Panc1 (cell line): Measurements from ENCODE around the gene KRT27. TPM values are rescaled to one million over a fixed set of nuclear protein-coding genes. Genes with fewer than 3 reads are reported as not detected.

Source experiments
- ATAC-seq: fragments of 200-7000 bp; cut with Tn5 transposase; 2 replicates; pipeline ENCODE4 v1.9.1; 2020; ENCODE audit warnings: mild to moderate bottlenecking, moderate library complexity
- Bru-seq: library from RNA; stranded (reverse); fragments of 400-500 nt; gene quantifications from one replicate; lab custom pipeline; 2021; lab: Mats Ljungman, UMichigan
- BruChase-seq, 2 experiments: library from RNA; stranded (reverse); fragments of 400-500 nt; gene quantifications; one replicate each; lab custom pipeline; 2021; lab: Mats Ljungman, UMichigan
- BruUV-seq: library from RNA; stranded (reverse); fragments of 400-500 nt; replicated peaks from 2 replicates; lab custom pipeline; 2021; lab: Mats Ljungman, UMichigan
- CTCF ChIA-PET: fragments of 300-600 bp; sonication (Branson Sonifier 250); formaldehyde crosslinking; loops from one replicate; lab custom pipeline; 2022; ENCODE audit warnings: antibody characterized with exemption; lab: Charles Lee
- POLR2A ChIA-PET: fragments of 300-600 bp; sonication (Branson Sonifier 250); formaldehyde crosslinking; loops from one replicate; lab custom pipeline; 2022; ENCODE audit warnings: antibody characterized with exemption; lab: Charles Lee
- DNase-seq: peaks from one replicate; pipeline ENCODE4 v3.0.0-alpha.2; 2010; ENCODE audit warnings: low read depth, low spot score
- H3K27ac ChIP-seq: 2 replicates; pipeline ENCODE4 v1.5.1; 2011; ENCODE audit warnings: mild to moderate bottlenecking, low read length, inconsistent platforms
- H3K27me3 ChIP-seq: fragments of 200-500 bp; sonication (Bioruptor generic); 2 replicates; pipeline ENCODE4 v1.6.0; 2014; ENCODE audit warnings: low read length, inconsistent platforms; ENCODE audit not compliant: control insufficient read depth, insufficient read depth
- H3K36me3 ChIP-seq: fragments of 200-500 bp; sonication (Bioruptor generic); 2 replicates; pipeline ENCODE4 v1.5.1; 2014; ENCODE audit warnings: inconsistent platforms, mild to moderate bottlenecking, low read length, moderate library complexity; ENCODE audit not compliant: control insufficient read depth, insufficient read depth
- H3K4me1 ChIP-seq: 2 replicates; pipeline ENCODE4 v1.5.1; 2011; ENCODE audit warnings: inconsistent platforms, mild to moderate bottlenecking, low read length, moderate library complexity; ENCODE audit not compliant: control insufficient read depth, insufficient read depth
- H3K4me3 ChIP-seq, 2 experiments: 2 replicates each; pipeline ENCODE4 v1.5.1; 2011 to 2012; ENCODE audit warnings: low read depth in 2 of 2, low read length in 2 of 2, mild to moderate bottlenecking in 2 of 2, inconsistent platforms in 1 of 2, moderate library complexity in 1 of 2
- H3K9me3 ChIP-seq: fragments of 200-500 bp; sonication (Bioruptor generic); 2 replicates; pipeline ENCODE4 v1.5.1; 2014; ENCODE audit warnings: low read depth, mild to moderate bottlenecking, inconsistent platforms, low read length, moderate library complexity; ENCODE audit not compliant: control insufficient read depth, insufficient read depth
- POLR2AphosphoS5 ChIP-seq: IDR thresholded peaks from 2 replicates; pipeline ENCODE4 v1.6.1; 2012; ENCODE audit warnings: mild to moderate bottlenecking, low read depth, low read length, moderate library complexity
- SIN3A ChIP-seq: IDR thresholded peaks from 2 replicates; pipeline ENCODE4 v1.6.1; 2012; ENCODE audit warnings: low read depth, mild to moderate bottlenecking, low read length, moderate library complexity, borderline replicate concordance; ENCODE audit not compliant: insufficient read depth
- TCF7L2 ChIP-seq: IDR thresholded peaks from 2 replicates; pipeline ENCODE4 v1.6.1; 2011; ENCODE audit warnings: mild to moderate bottlenecking, low read depth, low read length, inconsistent platforms
- in situ Hi-C: cut with HindIII; loops from 2 replicates; pipeline ENCODE4 v1.10.0; 2016; ENCODE audit warnings: low sequenced_read_pairs, low pct_unique_long_range_greater_than_20kb
- intact Hi-C: fragments of 100-400 bp; cut with micrococcal nuclease; formaldehyde crosslinking; loops from one replicate; pipeline ENCODE4 v1.10.0; 2022; ENCODE audit not compliant: unreplicated experiment
- long read RNA-seq: library from polyadenylated mRNA; unstranded; transcript quantifications from one replicate; pipeline ENCODE4 v2.0.0, GENCODE V29; 2021; ENCODE audit not compliant: unreplicated experiment
- polyA plus RNA-seq: library from polyadenylated mRNA; unstranded; fragments of >200 nt; gene quantifications from one replicate; pipeline ENCODE4 v1.2.1, GENCODE V29; 2012; ENCODE audit warnings: missing spikeins; ENCODE audit not compliant: insufficient read length
- total RNA-seq: library from RNA; stranded (reverse); gene quantifications from one replicate; pipeline ENCODE4 v1.2.1, GENCODE V29; 2021; ENCODE audit not compliant: unreplicated experiment
- TF ChIP-seq, protein P1 (sequence below), 2 experiments: IDR thresholded peaks; 2 replicates each; pipeline ENCODE4 v1.6.1; 2011 to 2012; ENCODE audit warnings: low read depth in 2 of 2, control low read depth in 1 of 2, low read length in 1 of 2, mild to moderate bottlenecking in 1 of 2, moderate library complexity in 1 of 2; ENCODE audit not compliant: insufficient read depth in 1 of 2
- TF ChIP-seq, protein P2 (sequence below): fragments of 450-650 bp; IDR thresholded peaks from 2 replicates; pipeline ENCODE4 v1.5.1; 2017; ENCODE audit warnings: mild to moderate bottlenecking

KRT27 gene, protein sequence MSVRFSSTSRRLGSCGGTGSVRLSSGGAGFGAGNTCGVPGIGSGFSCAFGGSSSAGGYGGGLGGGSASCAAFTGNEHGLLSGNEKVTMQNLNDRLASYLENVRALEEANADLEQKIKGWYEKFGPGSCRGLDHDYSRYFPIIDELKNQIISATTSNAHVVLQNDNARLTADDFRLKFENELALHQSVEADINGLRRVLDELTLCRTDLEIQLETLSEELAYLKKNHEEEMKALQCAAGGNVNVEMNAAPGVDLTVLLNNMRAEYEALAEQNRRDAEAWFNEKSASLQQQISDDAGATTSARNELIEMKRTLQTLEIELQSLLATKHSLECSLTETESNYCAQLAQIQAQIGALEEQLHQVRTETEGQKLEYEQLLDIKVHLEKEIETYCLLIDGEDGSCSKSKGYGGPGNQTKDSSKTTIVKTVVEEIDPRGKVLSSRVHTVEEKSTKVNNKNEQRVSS
- total RNA-seq (not detected), Bru-seq, nascent RNA (not detected), BruChase-seq, experiment 1, labeled RNA remaining after a 2-hour chase (not detected), BruChase-seq, experiment 2, labeled RNA remaining after a 6-hour chase (not detected)
- polyA plus RNA-seq, result not detected
- long read RNA-seq, result 0 reads

DNA sequence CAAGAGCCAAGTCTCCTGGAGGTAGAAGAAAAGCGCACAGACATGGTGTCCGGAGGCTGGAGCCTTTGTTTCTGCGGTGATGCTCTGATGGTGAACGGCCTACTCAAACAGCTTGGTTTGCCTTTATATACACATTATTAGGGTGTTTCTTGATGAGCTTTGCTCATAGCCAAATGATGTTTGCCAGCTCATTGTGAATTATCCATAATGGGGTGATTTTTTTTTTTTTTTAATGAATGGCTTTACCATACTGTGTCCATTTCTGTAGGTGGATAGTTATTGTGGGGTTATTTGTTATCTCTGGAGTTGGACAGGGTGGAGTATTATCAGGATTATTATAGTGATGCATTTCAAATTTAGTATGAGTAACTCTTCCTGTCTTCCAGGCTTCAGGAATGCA, at the start of gene KRT27:
KRT27 (minus strand) TSS at position 101 of the 400 bp plus-strand sequence; CDS start at position 44, 57 bp downstream.
- intact Hi-C loops, result no loop called here
- Histone ChIP-seq H3K36me3 (no peaks in the 10 kb centered on the region), H3K27ac (no peak within 1 kb of the TSS), H3K4me3 (no peak within 1 kb of the TSS), H3K27me3 (peaks cover 3% of the 10 kb centered on the region; the same call in 1 of the 2 replicates), H3K4me1 (no peaks in the 10 kb centered on the region), H3K9me3 (no peaks in the 10 kb centered on the region)
- CTCF ChIA-PET, result no interaction called here
- DNase-seq (no peak), ATAC-seq (no peak)
- TF ChIP-seq, protein P1, sequence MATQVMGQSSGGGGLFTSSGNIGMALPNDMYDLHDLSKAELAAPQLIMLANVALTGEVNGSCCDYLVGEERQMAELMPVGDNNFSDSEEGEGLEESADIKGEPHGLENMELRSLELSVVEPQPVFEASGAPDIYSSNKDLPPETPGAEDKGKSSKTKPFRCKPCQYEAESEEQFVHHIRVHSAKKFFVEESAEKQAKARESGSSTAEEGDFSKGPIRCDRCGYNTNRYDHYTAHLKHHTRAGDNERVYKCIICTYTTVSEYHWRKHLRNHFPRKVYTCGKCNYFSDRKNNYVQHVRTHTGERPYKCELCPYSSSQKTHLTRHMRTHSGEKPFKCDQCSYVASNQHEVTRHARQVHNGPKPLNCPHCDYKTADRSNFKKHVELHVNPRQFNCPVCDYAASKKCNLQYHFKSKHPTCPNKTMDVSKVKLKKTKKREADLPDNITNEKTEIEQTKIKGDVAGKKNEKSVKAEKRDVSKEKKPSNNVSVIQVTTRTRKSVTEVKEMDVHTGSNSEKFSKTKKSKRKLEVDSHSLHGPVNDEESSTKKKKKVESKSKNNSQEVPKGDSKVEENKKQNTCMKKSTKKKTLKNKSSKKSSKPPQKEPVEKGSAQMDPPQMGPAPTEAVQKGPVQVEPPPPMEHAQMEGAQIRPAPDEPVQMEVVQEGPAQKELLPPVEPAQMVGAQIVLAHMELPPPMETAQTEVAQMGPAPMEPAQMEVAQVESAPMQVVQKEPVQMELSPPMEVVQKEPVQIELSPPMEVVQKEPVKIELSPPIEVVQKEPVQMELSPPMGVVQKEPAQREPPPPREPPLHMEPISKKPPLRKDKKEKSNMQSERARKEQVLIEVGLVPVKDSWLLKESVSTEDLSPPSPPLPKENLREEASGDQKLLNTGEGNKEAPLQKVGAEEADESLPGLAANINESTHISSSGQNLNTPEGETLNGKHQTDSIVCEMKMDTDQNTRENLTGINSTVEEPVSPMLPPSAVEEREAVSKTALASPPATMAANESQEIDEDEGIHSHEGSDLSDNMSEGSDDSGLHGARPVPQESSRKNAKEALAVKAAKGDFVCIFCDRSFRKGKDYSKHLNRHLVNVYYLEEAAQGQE (IDR thresholded peaks at IDR 0.05; ENCODE audit: insufficient read depth in 1 of 2, low read depth in 2 of 2, low read length in 1 of 2), result no peak
- TF ChIP-seq, protein P2, sequence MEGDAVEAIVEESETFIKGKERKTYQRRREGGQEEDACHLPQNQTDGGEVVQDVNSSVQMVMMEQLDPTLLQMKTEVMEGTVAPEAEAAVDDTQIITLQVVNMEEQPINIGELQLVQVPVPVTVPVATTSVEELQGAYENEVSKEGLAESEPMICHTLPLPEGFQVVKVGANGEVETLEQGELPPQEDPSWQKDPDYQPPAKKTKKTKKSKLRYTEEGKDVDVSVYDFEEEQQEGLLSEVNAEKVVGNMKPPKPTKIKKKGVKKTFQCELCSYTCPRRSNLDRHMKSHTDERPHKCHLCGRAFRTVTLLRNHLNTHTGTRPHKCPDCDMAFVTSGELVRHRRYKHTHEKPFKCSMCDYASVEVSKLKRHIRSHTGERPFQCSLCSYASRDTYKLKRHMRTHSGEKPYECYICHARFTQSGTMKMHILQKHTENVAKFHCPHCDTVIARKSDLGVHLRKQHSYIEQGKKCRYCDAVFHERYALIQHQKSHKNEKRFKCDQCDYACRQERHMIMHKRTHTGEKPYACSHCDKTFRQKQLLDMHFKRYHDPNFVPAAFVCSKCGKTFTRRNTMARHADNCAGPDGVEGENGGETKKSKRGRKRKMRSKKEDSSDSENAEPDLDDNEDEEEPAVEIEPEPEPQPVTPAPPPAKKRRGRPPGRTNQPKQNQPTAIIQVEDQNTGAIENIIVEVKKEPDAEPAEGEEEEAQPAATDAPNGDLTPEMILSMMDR, result no peak
- TF ChIP-seq POLR2AphosphoS5 (no peak), TCF7L2 (no peak), SIN3A (no peak)
- POLR2A ChIA-PET, result no interaction called here
- in situ Hi-C loops, result no loop called here
- BruUV-seq, result no TSS peak

DNA sequence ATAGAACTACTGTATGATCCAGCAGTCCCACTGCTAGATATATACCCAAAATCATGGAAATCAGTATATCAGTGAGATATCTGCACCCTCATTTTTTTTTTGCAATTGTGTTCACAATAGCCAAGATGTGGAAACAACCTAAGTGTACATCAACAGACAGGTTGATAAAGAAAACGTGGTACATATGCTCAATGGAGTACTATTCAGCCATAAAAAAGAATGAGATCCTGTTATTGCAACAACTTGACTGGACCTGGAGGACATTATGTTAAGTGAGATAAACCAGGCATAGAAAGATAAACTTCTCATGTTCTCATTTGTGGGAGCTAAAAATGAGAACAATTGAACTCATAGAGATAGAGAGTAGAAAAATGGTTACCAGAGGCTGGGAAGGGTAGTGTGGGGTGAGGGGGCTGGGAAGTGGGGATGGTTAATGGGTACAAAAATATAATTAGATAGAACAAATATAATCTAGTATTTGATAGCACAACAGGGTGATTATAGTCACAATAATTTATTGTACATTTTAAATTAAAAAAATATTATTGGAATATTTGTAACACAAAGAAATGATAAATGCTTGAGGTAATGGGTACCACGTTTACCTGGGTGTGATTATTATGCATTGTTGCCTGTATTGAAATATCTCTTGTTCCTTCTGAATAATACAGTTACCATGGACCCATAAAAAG, 47.9 kb upstream of the KRT27 start:
- POLR2A ChIA-PET, result no interaction called here
- no peak for DNase-seq
- CTCF ChIA-PET, result no interaction called here
- Histone ChIP-seq H3K4me3 (no peak overlapping the region), H3K27ac (no peak overlapping the region), H3K27me3 (no peaks in the 10 kb centered on the region), H3K36me3 (peaks cover 2% of the 10 kb centered on the region; the same call in 1 of the 2 replicates), H3K9me3 (no peaks in the 10 kb centered on the region), H3K4me1 (peaks cover 4% of the 10 kb centered on the region)
- TF ChIP-seq, protein P2, result no peak
- no peak for TF ChIP-seq SIN3A
- TF ChIP-seq, protein P1 (IDR thresholded peaks at IDR 0.05; ENCODE audit: insufficient read depth in 1 of 2, low read depth in 2 of 2, low read length in 1 of 2), result no peak
- TF ChIP-seq POLR2AphosphoS5, result no peak
- TF ChIP-seq TCF7L2, result no peak
- ATAC-seq, result no peak
- in situ Hi-C loops, result no loop called here
- intact Hi-C loops, result no loop called here
- BruUV-seq, result no TSS peak
